ENCODE measurements around the gene ANKRD44.

GRCh38 chr2:196984903-196985302 lies 325.7 kb downstream of the ANKRD44 start:
- TF ChIP-seq EZH2 (IDR thresholded peaks at IDR 0.05; ENCODE audit: insufficient read depth, poor library complexity, severe bottlenecking), result no peak
- TF ChIP-seq EZH2phosphoT487 (IDR thresholded peaks at IDR 0.05; ENCODE audit: insufficient read depth, low read depth), result no peak
